Adrenal gland (tissue), 12 donors: ENCODE measurements around the gene MAP3K14. TPM values are rescaled to one million over a fixed set of nuclear protein-coding genes. Genes with fewer than 3 reads are reported as not detected.

Source experiments
- DNase-seq, 7 donors: peaks; one replicate each; pipeline ENCODE4 v3.0.0-alpha.2; 2019 to 2020
- H3K27ac ChIP-seq, 5 donors: fragments of 200-600 bp; sonication (generic) in 4 of 5; 1 replicate in 3 of 5; 2 replicates in 2 of 5; pipeline versions ENCODE4 v1.5.1 to v1.8.0; 2016 to 2020; ENCODE audit warnings: mild to moderate bottlenecking in 1 of 5
- H3K27me3 ChIP-seq: fragments of 200-600 bp; 2 replicates; pipeline ENCODE4 v1.8.0; 2021
- H3K36me3 ChIP-seq, 2 donors: fragments of 200-600 bp; replicated peaks in 1 of 2; 1 replicate in 1 of 2; 2 replicates in 1 of 2; pipeline versions ENCODE4 v1.5.1 to v1.8.0; 2018 to 2022
- H3K4me1 ChIP-seq, 2 donors: fragments of 200-600 bp; replicated peaks in 1 of 2; 1 replicate in 1 of 2; 2 replicates in 1 of 2; pipeline versions ENCODE4 v1.5.1 to v1.8.0; 2018 to 2021
- H3K4me3 ChIP-seq, 4 donors: fragments of 200-600 bp; sonication (generic) in 3 of 4; one replicate each; pipeline ENCODE4 v1.5.1; 2016 to 2018
- H3K9me3 ChIP-seq, 3 donors: fragments of 200-600 bp; sonication (generic) in 1 of 3; replicated peaks in 1 of 3; 1 replicate in 2 of 3; 2 replicates in 1 of 3; pipeline versions ENCODE4 v1.5.1 to v1.8.0; 2016 to 2021
- CTCF ChIP-seq, 6 experiments: fragments of 450-650 bp in 4 of 6; fragments of 200-600 bp in 2 of 6; sonication (generic) in 1 of 6; IDR thresholded peaks; 1 replicate in 5 of 6; 2 replicates in 1 of 6; pipeline versions ENCODE4 v1.5.1 to v1.8.0; 2016 to 2021; ENCODE audit warnings: antibody characterized with exemption in 6 of 6, mild to moderate bottlenecking in 2 of 6, moderate library complexity in 1 of 6
- POLR2A ChIP-seq, 2 donors: fragments of 450-650 bp; IDR thresholded peaks; one replicate each; pipeline ENCODE4 v1.6.1; 2017; ENCODE audit warnings: antibody characterized with exemption in 2 of 2, mild to moderate bottlenecking in 2 of 2, moderate library complexity in 1 of 2
- WGBS, 4 donors: extraction: QIAGEN DNeasy Blood & Tissue Kit in 2 of 4; methylation state at CpG; one replicate each; pipeline versions ENCODE4 v1.1.5 to v1.1.7; 2013 to 2017; 5-methylcytosine and 5-hydroxymethylcytosine counted together
- intact Hi-C, 2 donors: fragments of 100-400 bp; cut with DNase I; formaldehyde crosslinking; loops; one replicate each; pipeline versions ENCODE4 v1.14.1 to v1.15.0; 2022 to 2023
- polyA plus RNA-seq, 3 donors: library from polyadenylated mRNA; stranded (reverse); fragments of 200-250 nt in 2 of 3; fragments of 350-450 nt in 1 of 3; fragmentation: Illumina TruSeq in 1 of 3; extraction: RNeasy Lipid Tissue Mini Kit (QIAGEN cat#74804) in 1 of 3; gene quantifications; one replicate each; pipeline ENCODE4 v1.2.3, GENCODE V29; 2013 to 2014
- total RNA-seq, 9 donors: library from RNA; depleted of rRNA in 4 of 9; stranded (reverse); fragments of >200 nt in 4 of 9; fragments of 120-200 nt in 1 of 9; fragmentation: NEBNext Ultra II Directional in 1 of 9; extraction: Animal tissue kit (Norgen Biotek cat#: 25700) in 1 of 9; gene quantifications; one replicate each; pipeline versions ENCODE4 v1.1.0 to v1.2.4, GENCODE V29; 2013 to 2023
- donor health status: healthy with polysubstance abuse.
- donor health status: Bipolar disorder and iron deficiency.
- donor health status: DM: yes; HTN: yes; CAD: no.
- donor health status: DM: no; HTN: no; CAD: no.
- donor health status: DM: no; HTN: no; CAD: no.
- donor health status: DM: yes; HTN: yes; CAD: no.

Gene MAP3K14
- total and polyA plus RNA-seq, 12 donors, result 2.4 to 14.7 (median 7.2) TPM

GRCh38 chr17:45243750-45244149 is 73.1 kb downstream of the MAP3K14 start:
- DNase-seq, result no peak
- Histone ChIP-seq H3K27me3 (peaks cover 9% of the 10 kb centered on the region), H3K4me1 (peaks cover 17 to 21% of the 10 kb centered on the region in 2 donors), H3K36me3 (no peaks in the 10 kb centered on the region), H3K27ac (no peak overlapping the region), H3K4me3 (no peak overlapping the region), H3K9me3 (no peaks in the 10 kb centered on the region)
- TF ChIP-seq CTCF (IDR thresholded peaks at IDR 0.05) (no peak), POLR2A (IDR thresholded peaks at IDR 0.05) (no peak)
- WGBS, 4 donors, result 88 to 92% (median 91%) methylated on average over 6 to 18 of the region's 18 CpGs
- intact Hi-C loops, result no loop called here

GRCh38 chr17:45242029-45242414 is 74.8 kb downstream of the MAP3K14 start:
- intact Hi-C loops, result no loop called here
- no peak overlapping the region for H3K4me3 ChIP-seq
- peaks cover 7 to 14% of the 10 kb centered on the region in 2 donors for H3K4me1 ChIP-seq
- no peaks in the 10 kb centered on the region for H3K9me3 ChIP-seq
- 22 to 42% (median 40%) methylated on average over 1 to 18 of the region's 18 CpGs; no CpG with 5 or more reads in 1 of the 4 donors for WGBS, 4 donors
- H3K36me3 ChIP-seq, result no peaks in the 10 kb centered on the region
- H3K27me3 ChIP-seq, result peaks cover 9% of the 10 kb centered on the region
- no peak overlapping the region for H3K27ac ChIP-seq
- no peak for DNase-seq
- no peak for TF ChIP-seq CTCF (IDR thresholded peaks at IDR 0.05)
- no peak for TF ChIP-seq POLR2A (IDR thresholded peaks at IDR 0.05)

GRCh38 chr17:45241328-45242028 is 75.3 kb downstream of the MAP3K14 start:
- no peaks in the 10 kb centered on the region for H3K9me3 ChIP-seq
- H3K4me3 ChIP-seq, result no peak overlapping the region
- intact Hi-C loops, result no loop called here
- H3K4me1 ChIP-seq, result peaks cover 1 to 8% of the 10 kb centered on the region in 2 donors
- H3K36me3 ChIP-seq, result no peaks in the 10 kb centered on the region
- 16 to 23% (median 16%) methylated on average over 9 to 62 of the region's 62 CpGs; no CpG with 5 or more reads in 1 of the 4 donors for WGBS, 4 donors
- TF ChIP-seq CTCF (IDR thresholded peaks at IDR 0.05) (no peak), POLR2A (IDR thresholded peaks at IDR 0.05) (no peak)
- no peak overlapping the region for H3K27ac ChIP-seq
- peak in 1 of 7 donors; percentile 69 for DNase-seq
- H3K27me3 ChIP-seq, result peaks cover 9% of the 10 kb centered on the region

- H3K4me3 ChIP-seq, result no peak overlapping the region
- no peak overlapping the region for H3K27ac ChIP-seq
- intact Hi-C loops, result no loop called here
- peaks cover 0 to 6% of the 10 kb centered on the region in 2 donors for H3K4me1 ChIP-seq
- H3K9me3 ChIP-seq, result no peaks in the 10 kb centered on the region
- 47 to 75% (median 57%) methylated on average over 3 to 21 of the region's 21 CpGs for WGBS, 4 donors
- TF ChIP-seq CTCF (IDR thresholded peaks at IDR 0.05) (no peak), POLR2A (IDR thresholded peaks at IDR 0.05) (no peak)
- H3K27me3 ChIP-seq, result peaks cover 9% of the 10 kb centered on the region
- H3K36me3 ChIP-seq, result no peaks in the 10 kb centered on the region
- DNase-seq, result no peak
Measured at GRCh38 chr17:45240905-45241327, 75.9 kb downstream of the MAP3K14 start.
